ENCODE data around the gene TPK1. TPM values are rescaled to one million over a fixed set of nuclear protein-coding genes. Genes with fewer than 3 reads are reported as not detected.

TPK1 gene
- total and polyA plus RNA-seq, 2 donors (not counting 1 experiment from before 2014, with no cell fraction given) = 2.4 to 4.1 TPM

GRCh38 chr7:144415858-144416257, 420.0 kb downstream of the TPK1 start:
- H3K9me3 ChIP-seq (ENCODE audit: control insufficient read depth, insufficient read depth, low read depth, low read length) = no peaks in the 10 kb centered on the region
- no peaks in the 10 kb centered on the region for H3K79me2 ChIP-seq (ENCODE audit: control insufficient read depth, insufficient read depth, low read length)
- DNase-seq (ENCODE audit: low read depth in 2 of 2) = no peak
- H4K20me1 ChIP-seq (ENCODE audit: control insufficient read depth, extremely low read depth, insufficient read depth, low read length) = no peaks in the 10 kb centered on the region
- TF ChIP-seq EZH2 (IDR thresholded peaks at IDR 0.05; ENCODE audit: low read length, missing control alignments) = no peak
- no peak for TF ChIP-seq CTCF (conservative IDR thresholded peaks at IDR 0.05 in 1 of 2, IDR thresholded peaks at IDR 0.05 in 1 of 2; ENCODE audit: low read depth in 1 of 2, low read length in 2 of 2)
- H3K4me1 ChIP-seq (ENCODE audit: control insufficient read depth, extremely low read depth, insufficient read depth, low read length) = no peaks in the 10 kb centered on the region
- H3K27ac ChIP-seq (ENCODE audit: insufficient read depth, low read length) = no peak overlapping the region
- H3K4me2 ChIP-seq (ENCODE audit: extremely low read depth, insufficient read depth, low read length) = no peak overlapping the region
- H3K27me3 ChIP-seq (ENCODE audit: control insufficient read depth, insufficient read depth, low read length) = no peaks in the 10 kb centered on the region
- H3K4me3 ChIP-seq (replicated peaks in 1 of 4; ENCODE audit: control extremely low read depth in 1 of 4, insufficient read depth in 1 of 4, low read depth in 3 of 4, low read length in 4 of 4) = no peak overlapping the region
- no peak overlapping the region for H3K9ac ChIP-seq (ENCODE audit: insufficient read depth, low read length)
- no peaks in the 10 kb centered on the region for H3K36me3 ChIP-seq (ENCODE audit: control insufficient read depth, insufficient read depth, low read length)
- no peak overlapping the region for H2AFZ ChIP-seq (ENCODE audit: low read length)

- Histone ChIP-seq H3K4me2 (ENCODE audit: extremely low read depth, insufficient read depth, low read length) (no peak overlapping the region), H4K20me1 (ENCODE audit: control insufficient read depth, extremely low read depth, insufficient read depth, low read length) (no peaks in the 10 kb centered on the region), H3K9me3 (ENCODE audit: control insufficient read depth, insufficient read depth, low read depth, low read length) (no peaks in the 10 kb centered on the region), H2AFZ (ENCODE audit: low read length) (no peak overlapping the region), H3K9ac (ENCODE audit: insufficient read depth, low read length) (no peak overlapping the region), H3K4me3 (replicated peaks in 1 of 4; ENCODE audit: control extremely low read depth in 1 of 4, insufficient read depth in 1 of 4, low read depth in 3 of 4, low read length in 4 of 4) (no peak overlapping the region), H3K36me3 (ENCODE audit: control insufficient read depth, insufficient read depth, low read length) (no peaks in the 10 kb centered on the region), H3K27me3 (ENCODE audit: control insufficient read depth, insufficient read depth, low read length) (no peaks in the 10 kb centered on the region), H3K4me1 (ENCODE audit: control insufficient read depth, extremely low read depth, insufficient read depth, low read length) (no peaks in the 10 kb centered on the region), H3K27ac (ENCODE audit: insufficient read depth, low read length) (no peak overlapping the region), H3K79me2 (ENCODE audit: control insufficient read depth, insufficient read depth, low read length) (no peaks in the 10 kb centered on the region)
- no peak for DNase-seq (ENCODE audit: low read depth in 2 of 2)
- TF ChIP-seq CTCF (conservative IDR thresholded peaks at IDR 0.05 in 1 of 2, IDR thresholded peaks at IDR 0.05 in 1 of 2; ENCODE audit: low read depth in 1 of 2, low read length in 2 of 2) (no peak), EZH2 (IDR thresholded peaks at IDR 0.05; ENCODE audit: low read length, missing control alignments) (no peak)
These were observed 421.0 kb downstream of the TPK1 start for GRCh38 chr7:144414815-144415214.

GRCh38 chr7:144410441-144410840, 425.4 kb downstream of the TPK1 start:
- no peak overlapping the region for H3K9ac ChIP-seq (ENCODE audit: insufficient read depth, low read length)
- H3K27ac ChIP-seq (ENCODE audit: insufficient read depth, low read length) = no peak overlapping the region
- no peaks in the 10 kb centered on the region for H3K36me3 ChIP-seq (ENCODE audit: control insufficient read depth, insufficient read depth, low read length)
- no peak overlapping the region for H3K4me3 ChIP-seq (replicated peaks in 1 of 4; ENCODE audit: control extremely low read depth in 1 of 4, insufficient read depth in 1 of 4, low read depth in 3 of 4, low read length in 4 of 4)
- no peak overlapping the region for H2AFZ ChIP-seq (ENCODE audit: low read length)
- no peaks in the 10 kb centered on the region for H4K20me1 ChIP-seq (ENCODE audit: control insufficient read depth, extremely low read depth, insufficient read depth, low read length)
- H3K4me1 ChIP-seq (ENCODE audit: control insufficient read depth, extremely low read depth, insufficient read depth, low read length) = no peaks in the 10 kb centered on the region
- H3K4me2 ChIP-seq (ENCODE audit: extremely low read depth, insufficient read depth, low read length) = no peak overlapping the region
- no peaks in the 10 kb centered on the region for H3K79me2 ChIP-seq (ENCODE audit: control insufficient read depth, insufficient read depth, low read length)
- no peaks in the 10 kb centered on the region for H3K27me3 ChIP-seq (ENCODE audit: control insufficient read depth, insufficient read depth, low read length)
- DNase-seq (ENCODE audit: low read depth in 2 of 2) = no peak
- no peaks in the 10 kb centered on the region for H3K9me3 ChIP-seq (ENCODE audit: control insufficient read depth, insufficient read depth, low read depth, low read length)
- no peak for TF ChIP-seq CTCF (conservative IDR thresholded peaks at IDR 0.05 in 1 of 2, IDR thresholded peaks at IDR 0.05 in 1 of 2; ENCODE audit: low read depth in 1 of 2, low read length in 2 of 2)
- no peak for TF ChIP-seq EZH2 (IDR thresholded peaks at IDR 0.05; ENCODE audit: low read length, missing control alignments)
